Forelimb muscle (tissue), 1 donor: ENCODE measurements around the gene EIF3K. TPM values are rescaled to one million over a fixed set of nuclear protein-coding genes. Genes with fewer than 3 reads are reported as not detected.

Experiments
- DNase-seq: peaks from one replicate; pipeline ENCODE4 v3.0.0-alpha.2; 2013; ENCODE audit warnings: low read depth
- polyA plus RNA-seq: library from polyadenylated mRNA; unstranded; fragments of 120-200 nt; gene quantifications from one replicate; pipeline ENCODE4 v1.2.1, GENCODE V29; 2013; ENCODE audit not compliant: insufficient read length

The EIF3K gene
- polyA plus RNA-seq, 1 donor: 363 TPM

GRCh38 chr19:38684078-38684861 lies 65.3 kb downstream of the EIF3K start:
- DNase-seq: no peak

GRCh38 chr19:38684862-38685665 lies 66.1 kb downstream of the EIF3K start:
- DNase-seq: no peak

GRCh38 chr19:38685666-38686529 lies 66.9 kb downstream of the EIF3K start:
- no peak for DNase-seq

- no peak for DNase-seq
These were observed 67.5 kb downstream of the EIF3K start for GRCh38 chr19:38686530-38686888.

Other genes starting within 250 kb of the EIF3K start
- gene PSMD8, start 244.6 kb upstream of the EIF3K start, polyA plus RNA-seq: 117 TPM
- gene GGN, start 231.2 kb upstream of the EIF3K start, polyA plus RNA-seq: 0.43 TPM
- 0.59 TPM for gene SPRED3, start 230.5 kb upstream of the EIF3K start, polyA plus RNA-seq
- gene FAM98C, start 216.1 kb upstream of the EIF3K start, polyA plus RNA-seq: 9.5 TPM
- 2.3 TPM for gene RASGRP4, start 193.0 kb upstream of the EIF3K start, polyA plus RNA-seq
- gene RYR1, start 185.5 kb upstream of the EIF3K start, polyA plus RNA-seq: 572 TPM
- gene MAP4K1, start 1.2 kb upstream of the EIF3K start, polyA plus RNA-seq: 13.6 TPM
- gene ACTN4, start 28.5 kb downstream of the EIF3K start, polyA plus RNA-seq: 177 TPM
- gene CAPN12, start 125.3 kb downstream of the EIF3K start, polyA plus RNA-seq: 0.92 TPM
- gene LGALS7, start 154.3 kb downstream of the EIF3K start, polyA plus RNA-seq: 0.42 TPM
- gene LGALS7B, start 170.0 kb downstream of the EIF3K start, polyA plus RNA-seq: not detected
- gene LGALS4, start 193.8 kb downstream of the EIF3K start, polyA plus RNA-seq: 0.99 TPM
- gene ECH1, start 212.6 kb downstream of the EIF3K start, polyA plus RNA-seq: 118 TPM
- gene HNRNPL, start 230.8 kb downstream of the EIF3K start, polyA plus RNA-seq: 226 TPM